ENCODE data around the gene MEPCE. TPM values are rescaled to one million over a fixed set of nuclear protein-coding genes. Genes with fewer than 3 reads are reported as not detected.
A peak's percentile ranks its signal among the peaks of the same experiment; 100 is the strongest.

Gene MEPCE
- total and polyA plus RNA-seq, 2 experiments from 2014 or later, result 10.0 to 32.6 TPM

GRCh38 chr7:100386940-100387339 is 42.7 kb upstream of the MEPCE start (continued):
- no peak for TF ChIP-seq POLR2AphosphoS5 (IDR thresholded peaks at IDR 0.05; ENCODE audit: low read depth)
- no peak for TF ChIP-seq JUNB (IDR thresholded peaks at IDR 0.05; ENCODE audit: unreplicated experiment)

GRCh38 chr7:100387695-100388094 is 41.9 kb upstream of the MEPCE start:
- TF ChIP-seq ZNF114 (CRISPR knock-in tag; IDR thresholded peaks at IDR 0.05) (no peak), CREB1 (CRISPR knock-in tag; IDR thresholded peaks at IDR 0.05; ENCODE audit: low read depth) (no peak), POLR2AphosphoS5 (IDR thresholded peaks at IDR 0.05; ENCODE audit: low read depth) (no peak), ZNF331 (CRISPR knock-in tag; IDR thresholded peaks at IDR 0.05; ENCODE audit: low read depth) (no peak)
- H3K4me2 ChIP-seq, result no peak overlapping the region
- H3K4me3 Mint-ChIP-seq, result no peak overlapping the region
- H3K79me2 ChIP-seq (replicated peaks; ENCODE audit: insufficient read depth), result no peaks in the 10 kb centered on the region
- DNase-seq (ENCODE audit: low spot score) (no peak), ATAC-seq (no peak)
- H3K27me3 Mint-ChIP-seq (ENCODE audit: insufficient read depth, low read depth, poor library complexity), result peaks cover 8% of the 10 kb centered on the region
- H3K27ac ChIP-seq (ENCODE audit: low read depth), result no peak overlapping the region
- no peaks in the 10 kb centered on the region for H4K20me1 ChIP-seq (replicated peaks; ENCODE audit: insufficient read depth)
- no peaks in the 10 kb centered on the region; the same call in 2 of the 3 replicates for H3K36me3 Mint-ChIP-seq (ENCODE audit: low read depth)
- H3K9me3 Mint-ChIP-seq, result no peaks in the 10 kb centered on the region; the same call in 2 of the 3 replicates
- no peaks in the 10 kb centered on the region; the same call in 1 of the 2 replicates for H3K4me1 ChIP-seq (ENCODE audit: insufficient read depth)
- H3K27me3 ChIP-seq (ENCODE audit: insufficient read depth), result peaks cover 3% of the 10 kb centered on the region; the same call in 1 of the 2 replicates
- H2AFZ ChIP-seq, result no peak overlapping the region
- H3F3A ChIP-seq (replicated peaks; ENCODE audit: low read depth), result no peaks in the 10 kb centered on the region
- no peak overlapping the region for H3K27ac Mint-ChIP-seq
- H3K36me3 ChIP-seq (ENCODE audit: insufficient read depth), result no peaks in the 10 kb centered on the region
- 0 out of 2 replicates have a peak, but pooled peaks cover 2% of the 10 kb centered on the region for H3K9me2 ChIP-seq (ENCODE audit: insufficient read depth)
- no peak overlapping the region for H3K4me3 ChIP-seq
- H3K4me1 Mint-ChIP-seq, result peaks cover 9% of the 10 kb centered on the region

- H3K79me2 ChIP-seq (replicated peaks; ENCODE audit: insufficient read depth), result no peaks in the 10 kb centered on the region
- no peak overlapping the region for H3K4me3 ChIP-seq
- H3K4me1 ChIP-seq (ENCODE audit: insufficient read depth), result no peaks in the 10 kb centered on the region; the same call in 1 of the 2 replicates
- no peaks in the 10 kb centered on the region; the same call in 2 of the 3 replicates for H3K36me3 Mint-ChIP-seq (ENCODE audit: low read depth)
- TF ChIP-seq ZNF462 (CRISPR knock-in tag; IDR thresholded peaks at IDR 0.05), result no peak
- TF ChIP-seq REST (IDR thresholded peaks at IDR 0.05; ENCODE audit: unreplicated experiment), result no peak
- TF ChIP-seq CREB1 (CRISPR knock-in tag; IDR thresholded peaks at IDR 0.05; ENCODE audit: low read depth), result no peak
- no peak for TF ChIP-seq ETS1 (IDR thresholded peaks at IDR 0.05)
- DNase-seq (ENCODE audit: low spot score) (no peak), ATAC-seq (peak; percentile 44)
- H3K36me3 ChIP-seq (ENCODE audit: insufficient read depth), result no peaks in the 10 kb centered on the region
- peaks cover 3% of the 10 kb centered on the region for H3K27me3 Mint-ChIP-seq (ENCODE audit: insufficient read depth, low read depth, poor library complexity)
- no peaks in the 10 kb centered on the region for H3F3A ChIP-seq (replicated peaks; ENCODE audit: low read depth)
- H3K4me1 Mint-ChIP-seq, result peaks cover 9% of the 10 kb centered on the region
- peak overlapping the region; percentile 18; the same call in 1 of the 2 replicates for H2AFZ ChIP-seq
- no peak overlapping the region for H3K27ac Mint-ChIP-seq
- no peaks in the 10 kb centered on the region for H3K9me2 ChIP-seq (ENCODE audit: insufficient read depth)
- H3K27me3 ChIP-seq (ENCODE audit: insufficient read depth), result no peaks in the 10 kb centered on the region
- no peaks in the 10 kb centered on the region for H4K20me1 ChIP-seq (replicated peaks; ENCODE audit: insufficient read depth)
- no peak overlapping the region; the same call in 2 of the 3 replicates for H3K4me3 Mint-ChIP-seq
- H3K4me2 ChIP-seq, result no peak overlapping the region
- no peak overlapping the region for H3K27ac ChIP-seq (ENCODE audit: low read depth)
- no peaks in the 10 kb centered on the region for H3K9me3 Mint-ChIP-seq
These were observed 40.1 kb upstream of the MEPCE start for GRCh38 chr7:100389437-100390088.

Measured in GM23338 (cell line).